ENCODE measurements around the gene C4orf33.

GRCh38 chr4:129094347-129094746 is 1.6 kb upstream of the C4orf33 start:
- TF ChIP-seq TEAD1 (CRISPR knock-in tag; IDR thresholded peaks at IDR 0.05) (no peak), HCFC1 (IDR thresholded peaks at IDR 0.05; ENCODE audit: low read depth, low read length) (no peak), ZNF41 (CRISPR knock-in tag; conservative IDR thresholded peaks at IDR 0.05) (no peak), ATF2 (CRISPR knock-in tag; IDR thresholded peaks at IDR 0.05) (no peak)

Measured in K562 (cell line).